ENCODE results near the gene FRMPD1. TPM values are rescaled to one million over a fixed set of nuclear protein-coding genes. Genes with fewer than 3 reads are reported as not detected.

FRMPD1 gene
- total and polyA plus RNA-seq, 5 donors from 2014 or later: not detected

DNA sequence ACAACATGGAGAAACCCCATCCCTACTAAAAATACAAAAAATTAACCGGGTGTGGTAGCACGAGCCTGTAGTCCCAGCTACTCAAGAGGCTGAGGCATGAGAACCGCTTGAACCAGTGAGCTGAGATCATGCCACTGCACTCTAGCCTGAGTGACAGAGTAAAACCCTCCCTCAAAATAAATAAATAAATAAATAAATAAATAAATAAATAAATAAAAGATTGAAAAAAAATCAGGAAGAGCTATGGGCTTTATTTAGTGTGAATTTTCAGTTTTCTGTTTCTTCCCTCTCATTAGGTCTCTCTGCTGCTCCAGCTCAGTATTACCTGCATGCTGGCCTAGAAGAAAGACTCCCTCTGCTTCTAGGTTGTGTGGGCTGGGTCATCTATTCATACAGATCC lies 55.0 kb downstream of the FRMPD1 start:
- Histone ChIP-seq H3K36me3 (ENCODE audit: control insufficient read depth, insufficient read depth, low read length) (no peaks in the 10 kb centered on the region), H3K27ac (ENCODE audit: insufficient read depth, low read length, poor library complexity, severe bottlenecking) (no peak overlapping the region), H3K9me3 (ENCODE audit: control insufficient read depth in 2 of 2, low read length in 2 of 2) (no peaks in the 10 kb centered on the region), H3K27me3 (ENCODE audit: control insufficient read depth, insufficient read depth, low read length) (peaks cover 15% of the 10 kb centered on the region), H3K4me3 (ENCODE audit: low read depth, low read length) (no peak overlapping the region), H3K4me1 (ENCODE audit: control insufficient read depth, insufficient read depth, low read length, poor library complexity, severe bottlenecking) (no peaks in the 10 kb centered on the region)
- Mint-ChIP-seq H3K4me1 (no peaks in the 10 kb centered on the region), H3K9me3 (peaks cover 0 to 1% (median 0%) of the 10 kb centered on the region in 7 donors), H3K4me3 (no peak overlapping the region), H3K27me3 (peaks cover 20% of the 10 kb centered on the region), H3K36me3 (no peaks in the 10 kb centered on the region), H3K27ac (no peak overlapping the region)
- DNase-seq: no peak
- ATAC-seq (ENCODE audit: low read depth in 2 of 2): no peak

DNA sequence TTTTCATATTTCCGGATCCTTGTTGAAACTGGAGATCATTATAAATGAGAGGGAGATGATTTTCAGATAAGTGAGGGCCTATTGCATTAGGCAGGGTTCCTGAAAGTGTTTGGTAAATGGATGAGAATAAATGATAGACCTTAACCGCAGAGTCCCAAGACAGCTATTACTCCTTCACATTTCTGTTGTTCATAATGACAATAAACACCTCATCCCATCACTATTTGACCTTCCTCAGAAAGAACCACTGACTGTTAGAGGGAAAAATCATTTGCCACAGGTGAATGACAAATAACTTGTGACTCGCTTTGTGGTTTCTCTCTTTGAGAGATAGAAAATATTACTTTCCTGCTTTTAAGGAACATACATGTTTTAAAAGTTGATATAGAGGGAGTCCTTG lies 55.5 kb downstream of the FRMPD1 start:
- Histone ChIP-seq H3K27ac (ENCODE audit: insufficient read depth, low read length, poor library complexity, severe bottlenecking) (no peak overlapping the region), H3K4me1 (ENCODE audit: control insufficient read depth, insufficient read depth, low read length, poor library complexity, severe bottlenecking) (no peaks in the 10 kb centered on the region), H3K4me3 (ENCODE audit: low read depth, low read length) (no peak overlapping the region), H3K27me3 (ENCODE audit: control insufficient read depth, insufficient read depth, low read length) (peaks cover 16% of the 10 kb centered on the region), H3K9me3 (ENCODE audit: control insufficient read depth in 2 of 2, low read length in 2 of 2) (no peaks in the 10 kb centered on the region), H3K36me3 (ENCODE audit: control insufficient read depth, insufficient read depth, low read length) (no peaks in the 10 kb centered on the region)
- H3K4me3 Mint-ChIP-seq: no peak overlapping the region
- H3K27ac Mint-ChIP-seq: no peak overlapping the region
- ATAC-seq (ENCODE audit: low read depth in 2 of 2) (no peak), DNase-seq (no peak)
- peaks cover 21% of the 10 kb centered on the region for H3K27me3 Mint-ChIP-seq
- H3K4me1 Mint-ChIP-seq: no peaks in the 10 kb centered on the region
- H3K9me3 Mint-ChIP-seq: peaks cover 0 to 1% (median 0%) of the 10 kb centered on the region in 7 donors
- no peaks in the 10 kb centered on the region for H3K36me3 Mint-ChIP-seq

DNA sequence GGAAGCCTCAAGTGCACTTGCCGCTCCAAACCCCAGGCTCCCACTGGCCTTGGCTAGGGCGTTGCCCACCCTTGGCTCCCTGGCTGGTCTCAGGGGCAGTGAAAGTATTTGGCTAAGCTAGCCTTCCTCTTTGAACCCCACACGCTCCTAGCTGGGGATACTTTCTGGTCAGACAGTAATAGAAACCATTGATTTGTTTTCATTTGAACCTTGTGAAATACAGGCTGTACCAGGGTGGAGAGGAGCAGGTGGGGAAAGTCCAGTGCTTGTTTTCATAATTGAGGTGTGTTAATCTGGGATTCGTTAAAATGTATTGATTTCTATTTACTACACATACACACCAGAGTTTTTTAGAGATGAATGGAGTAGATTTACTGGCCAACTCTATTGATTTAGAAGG lies 57.0 kb downstream of the FRMPD1 start:
- Mint-ChIP-seq H3K36me3 (no peaks in the 10 kb centered on the region), H3K4me1 (no peaks in the 10 kb centered on the region), H3K4me3 (no peak overlapping the region), H3K9me3 (peaks cover 0 to 1% (median 0%) of the 10 kb centered on the region in 7 donors), H3K27me3 (peaks cover 22% of the 10 kb centered on the region), H3K27ac (no peak overlapping the region)
- Histone ChIP-seq H3K4me3 (ENCODE audit: low read depth, low read length) (no peak overlapping the region), H3K27me3 (ENCODE audit: control insufficient read depth, insufficient read depth, low read length) (peaks cover 16% of the 10 kb centered on the region), H3K4me1 (ENCODE audit: control insufficient read depth, insufficient read depth, low read length, poor library complexity, severe bottlenecking) (no peaks in the 10 kb centered on the region), H3K27ac (ENCODE audit: insufficient read depth, low read length, poor library complexity, severe bottlenecking) (no peak overlapping the region), H3K36me3 (ENCODE audit: control insufficient read depth, insufficient read depth, low read length) (no peaks in the 10 kb centered on the region), H3K9me3 (ENCODE audit: control insufficient read depth in 2 of 2, low read length in 2 of 2) (no peaks in the 10 kb centered on the region)
- ATAC-seq (ENCODE audit: low read depth in 2 of 2): no peak
- DNase-seq: no peak

DNA sequence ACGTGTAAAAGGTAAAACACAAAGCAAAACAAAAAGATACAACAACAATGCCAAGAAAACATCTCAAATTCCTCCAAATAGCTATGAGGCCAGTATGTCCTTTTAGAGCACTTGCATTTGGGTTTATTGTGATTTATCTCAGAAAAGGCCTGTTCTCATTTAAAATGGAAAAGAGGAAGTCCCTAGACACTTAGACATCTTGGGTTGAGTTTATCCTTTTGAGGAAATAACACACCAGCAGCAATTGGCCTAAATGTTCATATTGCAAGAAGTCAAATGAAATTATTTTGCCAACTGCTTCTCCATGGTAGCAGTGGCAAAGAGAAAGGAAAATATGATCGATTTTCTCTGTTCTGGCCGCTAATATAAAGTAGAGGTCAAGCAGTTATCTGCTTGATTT lies 59.3 kb downstream of the FRMPD1 start:
- H3K4me3 ChIP-seq (ENCODE audit: low read depth, low read length): no peak overlapping the region
- H3K9me3 ChIP-seq (ENCODE audit: control insufficient read depth in 2 of 2, low read length in 2 of 2): no peaks in the 10 kb centered on the region
- no peak overlapping the region for H3K27ac ChIP-seq (ENCODE audit: insufficient read depth, low read length, poor library complexity, severe bottlenecking)
- H3K4me1 ChIP-seq (ENCODE audit: control insufficient read depth, insufficient read depth, low read length, poor library complexity, severe bottlenecking): no peaks in the 10 kb centered on the region
- H3K27me3 ChIP-seq (ENCODE audit: control insufficient read depth, insufficient read depth, low read length): peaks cover 16% of the 10 kb centered on the region
- no peak for ATAC-seq (ENCODE audit: low read depth in 2 of 2)
- peaks cover 24% of the 10 kb centered on the region for H3K27me3 Mint-ChIP-seq
- H3K4me1 Mint-ChIP-seq: no peaks in the 10 kb centered on the region
- H3K36me3 ChIP-seq (ENCODE audit: control insufficient read depth, insufficient read depth, low read length): no peaks in the 10 kb centered on the region
- no peaks in the 10 kb centered on the region for H3K36me3 Mint-ChIP-seq
- no peak for DNase-seq
- H3K4me3 Mint-ChIP-seq: no peak overlapping the region
- H3K27ac Mint-ChIP-seq: no peak overlapping the region
- peaks cover 0 to 1% (median 0%) of the 10 kb centered on the region in 7 donors for H3K9me3 Mint-ChIP-seq

DNA sequence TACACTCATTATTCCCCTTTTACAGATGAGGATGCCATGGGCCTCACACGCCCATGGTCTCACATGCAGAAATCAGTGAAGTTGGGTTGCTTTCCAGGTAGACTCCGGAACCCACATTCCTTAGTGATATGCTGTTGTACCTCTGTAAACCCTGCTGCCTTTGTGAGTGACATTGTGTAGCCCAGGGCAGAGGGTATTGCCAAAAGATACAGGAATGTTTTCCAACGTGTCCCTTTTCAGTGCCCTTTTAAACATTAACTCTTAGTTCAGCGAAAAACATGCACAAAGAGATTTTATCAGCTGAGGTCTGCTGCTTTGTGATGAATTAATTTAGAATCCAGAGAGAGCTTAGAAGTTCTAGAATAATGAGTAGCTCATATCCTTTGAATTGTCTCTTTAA lies 64.5 kb downstream of the FRMPD1 start:
- ATAC-seq (ENCODE audit: low read depth in 2 of 2): no peak
- Mint-ChIP-seq H3K27ac (no peak overlapping the region), H3K36me3 (no peaks in the 10 kb centered on the region), H3K27me3 (peaks cover 23% of the 10 kb centered on the region), H3K9me3 (no peaks in the 10 kb centered on the region), H3K4me1 (no peaks in the 10 kb centered on the region), H3K4me3 (no peak overlapping the region)
- Histone ChIP-seq H3K27me3 (ENCODE audit: control insufficient read depth, insufficient read depth, low read length) (peaks cover 7% of the 10 kb centered on the region), H3K4me1 (ENCODE audit: control insufficient read depth, insufficient read depth, low read length, poor library complexity, severe bottlenecking) (no peaks in the 10 kb centered on the region), H3K4me3 (ENCODE audit: low read depth, low read length) (no peak overlapping the region), H3K27ac (ENCODE audit: insufficient read depth, low read length, poor library complexity, severe bottlenecking) (no peak overlapping the region), H3K9me3 (ENCODE audit: control insufficient read depth in 2 of 2, low read length in 2 of 2) (no peaks in the 10 kb centered on the region), H3K36me3 (ENCODE audit: control insufficient read depth, insufficient read depth, low read length) (no peaks in the 10 kb centered on the region)
- no peak for DNase-seq

DNA sequence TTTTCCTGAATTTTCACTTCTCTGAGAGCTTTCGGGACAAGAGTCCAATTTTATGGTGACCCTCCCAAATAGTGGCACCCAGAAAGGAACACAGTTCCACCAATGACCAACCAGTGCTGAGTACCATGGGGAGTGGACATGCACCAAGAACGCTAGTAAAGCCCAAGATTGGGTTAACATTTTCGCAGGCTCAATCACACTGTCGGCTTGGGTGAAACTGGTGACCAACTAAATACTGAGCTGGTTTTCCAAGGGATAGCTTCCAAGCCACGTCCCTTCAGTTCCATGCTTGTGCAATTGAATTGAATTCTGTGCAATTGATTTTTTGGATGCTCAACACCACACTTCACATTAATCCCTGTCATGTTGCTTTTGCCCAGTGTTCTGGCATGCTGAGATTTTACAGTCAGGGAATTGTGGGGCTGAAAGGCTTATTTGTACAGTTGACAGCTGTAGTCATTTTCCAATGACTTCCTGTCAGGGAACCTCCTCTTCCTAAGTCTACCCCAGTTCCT lies 65.3 kb downstream of the FRMPD1 start:
- ATAC-seq (ENCODE audit: low read depth in 2 of 2) (no peak), DNase-seq (no peak)
- no peak overlapping the region for H3K27ac Mint-ChIP-seq
- Histone ChIP-seq H3K4me1 (ENCODE audit: control insufficient read depth, insufficient read depth, low read length, poor library complexity, severe bottlenecking) (no peaks in the 10 kb centered on the region), H3K27ac (ENCODE audit: insufficient read depth, low read length, poor library complexity, severe bottlenecking) (no peak overlapping the region), H3K4me3 (ENCODE audit: low read depth, low read length) (no peak overlapping the region), H3K36me3 (ENCODE audit: control insufficient read depth, insufficient read depth, low read length) (no peaks in the 10 kb centered on the region), H3K27me3 (ENCODE audit: control insufficient read depth, insufficient read depth, low read length) (peaks cover 7% of the 10 kb centered on the region), H3K9me3 (ENCODE audit: control insufficient read depth in 2 of 2, low read length in 2 of 2) (no peaks in the 10 kb centered on the region)
- H3K4me1 Mint-ChIP-seq: no peaks in the 10 kb centered on the region
- H3K4me3 Mint-ChIP-seq: no peak overlapping the region
- H3K36me3 Mint-ChIP-seq: no peaks in the 10 kb centered on the region
- no peaks in the 10 kb centered on the region for H3K9me3 Mint-ChIP-seq
- H3K27me3 Mint-ChIP-seq: peaks cover 25% of the 10 kb centered on the region

DNA sequence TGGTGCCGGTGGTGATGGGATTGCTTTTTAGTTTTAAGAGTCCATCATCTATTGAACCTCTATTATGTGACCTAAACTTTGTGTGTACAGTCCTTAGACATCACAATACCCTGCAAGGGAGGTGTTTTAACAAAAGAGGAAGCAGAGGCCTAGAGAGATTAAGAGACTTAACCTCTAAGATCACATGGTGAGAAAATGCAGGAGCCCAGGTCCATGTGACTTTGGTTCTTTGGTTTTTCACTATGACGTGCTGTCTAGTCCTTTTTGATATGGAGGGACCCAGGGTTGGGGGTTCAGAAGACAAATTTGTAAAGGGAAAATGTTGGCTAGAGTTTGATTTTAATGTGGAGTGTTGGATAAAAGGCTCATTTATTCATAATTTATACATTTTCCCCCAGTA lies 68.8 kb downstream of the FRMPD1 start:
- no peak for ATAC-seq (ENCODE audit: low read depth in 2 of 2)
- Histone ChIP-seq H3K27me3 (ENCODE audit: control insufficient read depth, insufficient read depth, low read length) (peaks cover 7% of the 10 kb centered on the region), H3K36me3 (ENCODE audit: control insufficient read depth, insufficient read depth, low read length) (no peaks in the 10 kb centered on the region), H3K27ac (ENCODE audit: insufficient read depth, low read length, poor library complexity, severe bottlenecking) (no peak overlapping the region), H3K4me1 (ENCODE audit: control insufficient read depth, insufficient read depth, low read length, poor library complexity, severe bottlenecking) (no peaks in the 10 kb centered on the region), H3K4me3 (ENCODE audit: low read depth, low read length) (no peak overlapping the region), H3K9me3 (ENCODE audit: control insufficient read depth in 2 of 2, low read length in 2 of 2) (no peaks in the 10 kb centered on the region)
- Mint-ChIP-seq H3K36me3 (no peaks in the 10 kb centered on the region), H3K4me3 (no peak overlapping the region), H3K27ac (no peak overlapping the region), H3K4me1 (no peaks in the 10 kb centered on the region), H3K9me3 (no peaks in the 10 kb centered on the region), H3K27me3 (peaks cover 25% of the 10 kb centered on the region)
- no peak for DNase-seq

DNA sequence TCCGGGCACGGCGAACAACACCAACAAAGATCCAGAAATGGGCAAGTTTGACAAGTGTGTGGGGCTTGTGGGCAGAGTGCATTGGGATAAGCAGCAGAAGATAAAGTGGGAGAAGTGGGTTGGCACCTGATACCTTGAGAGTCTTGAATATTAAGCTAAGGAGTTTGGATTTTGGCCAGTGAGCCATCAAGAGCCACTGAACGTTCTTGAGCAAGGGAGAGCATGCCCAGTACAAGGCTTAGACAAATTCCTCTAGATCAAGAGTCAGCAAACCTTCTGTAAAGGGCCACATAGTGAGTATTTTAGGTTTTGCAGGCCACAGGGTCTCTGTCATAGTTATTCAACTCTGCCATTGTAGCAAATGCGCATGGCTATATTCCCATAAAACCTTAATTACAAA lies 76.3 kb downstream of the FRMPD1 start:
- peaks cover 21% of the 10 kb centered on the region for H3K27me3 Mint-ChIP-seq
- H3K36me3 Mint-ChIP-seq: no peaks in the 10 kb centered on the region
- no peak overlapping the region for H3K4me3 Mint-ChIP-seq
- Histone ChIP-seq H3K27me3 (ENCODE audit: control insufficient read depth, insufficient read depth, low read length) (peaks cover 4% of the 10 kb centered on the region), H3K27ac (ENCODE audit: insufficient read depth, low read length, poor library complexity, severe bottlenecking) (no peak overlapping the region), H3K4me1 (ENCODE audit: control insufficient read depth, insufficient read depth, low read length, poor library complexity, severe bottlenecking) (no peaks in the 10 kb centered on the region), H3K36me3 (ENCODE audit: control insufficient read depth, insufficient read depth, low read length) (no peaks in the 10 kb centered on the region), H3K9me3 (ENCODE audit: control insufficient read depth in 2 of 2, low read length in 2 of 2) (no peaks in the 10 kb centered on the region), H3K4me3 (ENCODE audit: low read depth, low read length) (no peak overlapping the region)
- H3K4me1 Mint-ChIP-seq: no peaks in the 10 kb centered on the region
- ATAC-seq (ENCODE audit: low read depth in 2 of 2): no peak
- H3K9me3 Mint-ChIP-seq: peaks cover 0 to 5% (median 0%) of the 10 kb centered on the region in 7 donors
- H3K27ac Mint-ChIP-seq: no peak overlapping the region
- DNase-seq: no peak

All from CD4-positive, CD25-positive, alpha-beta regulatory T cell (primary cell).